H1 (cell line): ENCODE results near the gene MCF2L. TPM values are rescaled to one million over a fixed set of nuclear protein-coding genes. Genes with fewer than 3 reads are reported as not detected.

Source experiments
- CTCF ChIA-PET: fragments of 300-600 bp; sonication (Branson Sonifier 250); formaldehyde crosslinking; loops from one replicate; lab custom pipeline; 2021; ENCODE audit not compliant: partially characterized antibody; lab: Charles Lee
- POLR2A ChIA-PET: fragments of 300-600 bp; sonication (Branson Sonifier 250); formaldehyde crosslinking; loops from one replicate; lab custom pipeline; 2021; ENCODE audit warnings: inconsistent platforms; ENCODE audit not compliant: partially characterized antibody; lab: Charles Lee
- DNase-seq, 2 experiments: peaks; one replicate each; pipeline versions ENCODE4 v3.0.0 to v3.0.0-alpha.2; 2010 to 2022; ENCODE audit warnings: low spot score in 2 of 2, low read depth in 1 of 2, mixed read lengths in 1 of 2
- FAIRE-seq: peaks from 2 replicates; lab custom pipeline; 2011; peaks lifted over from hg19 to GRCh38; lab: Jason Lieb, UNC
- H2AFZ ChIP-seq: 2 replicates; pipeline ENCODE4 v1.8.1; 2012; ENCODE audit warnings: low read length, inconsistent platforms
- H2AK5ac ChIP-seq: 2 replicates; pipeline ENCODE4 v1.6.1; 2013; ENCODE audit warnings: low read depth, low read length
- H2BK120ac ChIP-seq: replicated peaks from 2 replicates; pipeline ENCODE3; 2013; ENCODE audit warnings: low read depth, low read length, inconsistent platforms
- H2BK12ac ChIP-seq: 2 replicates; pipeline ENCODE4 v1.6.1; 2013; ENCODE audit warnings: low read depth, low read length
- H2BK15ac ChIP-seq: 2 replicates; pipeline ENCODE4 v1.6.1; 2013; ENCODE audit warnings: low read length
- H2BK20ac ChIP-seq: 2 replicates; pipeline ENCODE4 v1.6.1; 2013; ENCODE audit warnings: low read length
- H2BK5ac ChIP-seq: 2 replicates; pipeline ENCODE4 v1.6.1; 2013; ENCODE audit warnings: low read depth, low read length
- H3K14ac ChIP-seq: 2 replicates; pipeline ENCODE4 v1.6.1; 2013; ENCODE audit warnings: inconsistent platforms; ENCODE audit not compliant: insufficient read length
- H3K18ac ChIP-seq: 2 replicates; pipeline ENCODE4 v1.6.1; 2013; ENCODE audit warnings: low read length; ENCODE audit errors: extremely low read depth
- H3K23ac ChIP-seq: 2 replicates; pipeline ENCODE4 v1.6.1; 2013; ENCODE audit warnings: inconsistent platforms; ENCODE audit not compliant: insufficient read length
- H3K23me2 ChIP-seq: 2 replicates; pipeline ENCODE4 v1.6.1; 2013; ENCODE audit warnings: low read depth, low read length
- H3K27ac ChIP-seq: 2 replicates; pipeline ENCODE4 v1.6.1; 2011; ENCODE audit warnings: low read depth, low read length, inconsistent platforms
- H3K27me3 ChIP-seq, 4 experiments: replicated peaks in 1 of 4; 1 replicate in 1 of 4; 2 replicates in 3 of 4; pipeline versions ENCODE4 v1.6.1 to v1.8.1; 2011 to 2013; ENCODE audit warnings: low read length in 3 of 4, mild to moderate bottlenecking in 3 of 4, inconsistent platforms in 2 of 4, mixed read lengths in 2 of 4, moderate library complexity in 1 of 4; ENCODE audit not compliant: control insufficient read depth in 3 of 4, insufficient read depth in 3 of 4; ENCODE audit errors: extremely low read depth in 1 of 4
- H3K36me3 ChIP-seq, 4 experiments: 2 replicates each; pipeline versions ENCODE4 v1.6.1 to v1.8.1; 2011 to 2013; ENCODE audit warnings: mild to moderate bottlenecking in 4 of 4, low read length in 3 of 4, moderate library complexity in 2 of 4, control low read depth in 1 of 4, inconsistent platforms in 1 of 4; ENCODE audit not compliant: insufficient read depth in 4 of 4, control insufficient read depth in 2 of 4
- H3K4ac ChIP-seq: replicated peaks from 2 replicates; pipeline ENCODE3; 2013; ENCODE audit warnings: low read length, low read depth, mixed read lengths, inconsistent platforms; ENCODE audit not compliant: insufficient read length
- H3K4me1 ChIP-seq, 4 experiments: replicated peaks in 1 of 4; 1 replicate in 1 of 4; 2 replicates in 3 of 4; pipeline versions ENCODE4 v1.6.1 to v1.8.1; 2011 to 2013; ENCODE audit warnings: low read length in 3 of 4, inconsistent platforms in 2 of 4, mixed read lengths in 1 of 4; ENCODE audit not compliant: insufficient read depth in 4 of 4, control insufficient read depth in 3 of 4
- H3K4me2 ChIP-seq, 2 experiments: 2 replicates each; pipeline versions ENCODE4 v1.6.1 to v1.8.1; 2011 to 2013; ENCODE audit warnings: low read depth in 2 of 2, low read length in 2 of 2, control low read depth in 1 of 2, inconsistent platforms in 1 of 2, mild to moderate bottlenecking in 1 of 2; ENCODE audit not compliant: insufficient read depth in 1 of 2
- H3K4me3 ChIP-seq, 4 experiments: fragments of 200-600, 300-600 bp in 1 of 4; sonication (generic), shearing (Covaris generic), sonication (Bioruptor Twin) in 1 of 4; 2 replicates each; pipeline versions ENCODE4 v1.5.1 to v1.8.1; 2011 to 2016; ENCODE audit warnings: low read length in 4 of 4, low read depth in 3 of 4, control low read depth in 2 of 4, inconsistent platforms in 2 of 4, mild to moderate bottlenecking in 2 of 4, mixed read lengths in 1 of 4, moderate library complexity in 1 of 4; ENCODE audit not compliant: insufficient read depth in 2 of 4; ENCODE audit errors: extremely low read depth in 1 of 4
- H3K56ac ChIP-seq: replicated peaks from 2 replicates; pipeline ENCODE3; 2013; ENCODE audit warnings: low read depth, mild to moderate bottlenecking, mixed read lengths, low read length, inconsistent platforms; ENCODE audit not compliant: insufficient read length
- H3K79me1 ChIP-seq: 2 replicates; pipeline ENCODE4 v1.6.1; 2013; ENCODE audit warnings: low read depth, low read length, control low read depth
- H3K79me2 ChIP-seq, 2 experiments: 2 replicates each; pipeline versions ENCODE4 v1.6.1 to v1.8.1; 2012 to 2013; ENCODE audit warnings: low read length in 2 of 2, mild to moderate bottlenecking in 2 of 2, inconsistent platforms in 1 of 2; ENCODE audit not compliant: insufficient read depth in 2 of 2, control insufficient read depth in 1 of 2
- H3K9ac ChIP-seq, 4 experiments: replicated peaks in 1 of 4; 1 replicate in 1 of 4; 2 replicates in 3 of 4; pipeline versions ENCODE4 v1.6.1 to v1.8.1; 2011 to 2013; ENCODE audit warnings: low read depth in 3 of 4, low read length in 3 of 4, control low read depth in 2 of 4, mild to moderate bottlenecking in 2 of 4, moderate library complexity in 2 of 4, inconsistent platforms in 1 of 4; ENCODE audit errors: extremely low read depth in 1 of 4
- H3K9me3 ChIP-seq, 2 experiments: 2 replicates each; pipeline versions ENCODE4 v1.6.1 to v1.8.1; 2012 to 2013; ENCODE audit warnings: mild to moderate bottlenecking in 2 of 2, moderate library complexity in 2 of 2, control low read depth in 1 of 2, inconsistent platforms in 1 of 2, low read depth in 1 of 2, low read length in 1 of 2, mixed read lengths in 1 of 2; ENCODE audit not compliant: insufficient read depth in 2 of 2
- H4K20me1 ChIP-seq, 2 experiments: replicated peaks in 1 of 2; 2 replicates each; pipeline versions ENCODE3 to v1.8.1; 2011 to 2013; ENCODE audit warnings: inconsistent platforms in 2 of 2, low read length in 2 of 2, mild to moderate bottlenecking in 1 of 2; ENCODE audit not compliant: insufficient read depth in 2 of 2, control insufficient read depth in 1 of 2
- H4K5ac ChIP-seq: 2 replicates; pipeline ENCODE4 v1.6.1; 2013; ENCODE audit warnings: low read length, low read depth, mixed read lengths, inconsistent platforms; ENCODE audit not compliant: insufficient read length
- H4K8ac ChIP-seq: 2 replicates; pipeline ENCODE4 v1.8.0; 2013; ENCODE audit warnings: mild to moderate bottlenecking, moderate library complexity, low read length, inconsistent platforms; ENCODE audit not compliant: insufficient read depth; ENCODE audit errors: extremely low read depth
- H4K91ac ChIP-seq: replicated peaks from 2 replicates; pipeline ENCODE3; 2013; ENCODE audit warnings: low read length, mixed read lengths, inconsistent platforms; ENCODE audit not compliant: insufficient read length
- SIRT6 ChIP-seq: IDR thresholded peaks from one replicate; pipeline ENCODE4 v1.7.1; 2012; ENCODE audit warnings: low read length, inconsistent platforms
- SUZ12 ChIP-seq: fragments of 200-600 bp; sonication (generic); IDR thresholded peaks from 2 replicates; pipeline ENCODE4 v1.6.1; 2012; ENCODE audit warnings: mild to moderate bottlenecking, inconsistent platforms, low read length, moderate library complexity, mixed read lengths
- TCF12 ChIP-seq: IDR thresholded peaks from 2 replicates; pipeline ENCODE4 v1.6.1; 2011; ENCODE audit warnings: low read depth, mild to moderate bottlenecking, low read length
- WGBS, 2 experiments: shearing (Covaris generic) in 1 of 2; methylation state at CpG; one replicate each; pipeline versions ENCODE4 v1.1.6 to v1.1.7; 2013 to 2015; ENCODE audit warnings: low lambda C conversion rate in 2 of 2, mixed read lengths in 2 of 2, inconsistent platforms in 1 of 2, low coverage in 1 of 2, missing lambda C conversion rate in 1 of 2; ENCODE audit not compliant: insufficient replicate concordance in 2 of 2, insufficient coverage in 1 of 2, insufficient read length in 1 of 2; ENCODE audit errors: extremely low coverage in 1 of 2, missing lambda C conversion rate in 1 of 2; 5-methylcytosine and 5-hydroxymethylcytosine counted together
- polyA plus RNA-seq, 7 experiments: library from polyadenylated mRNA; depleted of rRNA in 3 of 7; stranded (reverse) in 5 of 7; unstranded in 2 of 7; fragments of >200 nt in 5 of 7; fragments of 200-250 nt in 2 of 7; gene quantifications; 1 replicate in 5 of 7; 2 replicates in 1 of 7; 4 replicates in 1 of 7; pipeline versions ENCODE4 v1.2.1 to v1.2.3, GENCODE V29; 2011 to 2013; ENCODE audit warnings: missing spikeins in 2 of 7, mixed read lengths in 2 of 7
- total RNA-seq: library from RNA; stranded (reverse); fragmentation: NEBNext Ultra II Directional; extraction: Animal tissue kit (Norgen Biotek cat#: 25700); gene quantifications from 2 replicates; pipeline ENCODE4 v1.2.1, GENCODE V29; 2021

The MCF2L gene
- total and polyA plus RNA-seq, 2 of the 8 experiments (the other 6 are each of a cell fraction or from before 2014, with no cell fraction given): 10.1 to 24.4 TPM

DNA sequence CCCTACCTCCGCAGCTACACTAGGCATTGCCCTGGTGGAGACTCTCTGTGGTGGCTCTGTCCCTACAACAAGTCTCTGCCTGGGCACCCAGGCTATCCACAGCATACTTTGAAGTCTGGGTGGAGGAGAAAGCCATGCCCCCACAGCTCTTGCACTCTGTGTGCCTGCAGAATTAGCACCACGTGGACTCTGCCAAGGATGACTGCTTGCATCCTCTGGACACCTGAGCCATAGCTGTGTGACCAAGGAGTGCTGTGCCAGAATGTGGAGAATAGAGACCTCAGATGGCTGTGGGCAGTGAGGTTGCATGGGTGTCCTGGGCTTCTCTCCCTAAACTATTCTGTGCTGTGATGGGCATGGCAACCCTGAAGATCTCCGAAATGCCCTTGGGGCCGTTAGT is 21.2 kb upstream of the MCF2L start:
- Histone ChIP-seq H3K23ac (no peak overlapping the region), H3K4me1 (peaks cover 0 to 7% (median 3%) of the 10 kb centered on the region in 4 experiments; a peak in 5 of 7 replicates), H4K5ac (no peak overlapping the region), H2BK120ac (no peak overlapping the region), H2BK15ac (no peak overlapping the region), H3K4me2 (no peak overlapping the region), H2AFZ (no peak overlapping the region), H4K8ac (no peak overlapping the region), H2BK20ac (no peak overlapping the region), H3K79me2 (no peaks in the 10 kb centered on the region; a peak in 1 of 4 replicates), H3K79me1 (no peaks in the 10 kb centered on the region), H2AK5ac (no peak overlapping the region), H3K27me3 (no peaks in the 10 kb centered on the region), H2BK12ac (no peak overlapping the region), H3K36me3 (no peaks in the 10 kb centered on the region), H3K4ac (no peak overlapping the region), H3K14ac (no peak overlapping the region), H2BK5ac (no peak overlapping the region), H3K56ac (no peak overlapping the region), H4K91ac (no peak overlapping the region), H3K27ac (no peak overlapping the region), H3K4me3 (no peak overlapping the region), H4K20me1 (peaks cover 0 to 3% of the 10 kb centered on the region in 2 experiments), H3K23me2 (peaks cover 4% of the 10 kb centered on the region; the same call in 1 of the 2 replicates), H3K9me3 (no peaks in the 10 kb centered on the region), H3K9ac (no peak overlapping the region), H3K18ac (no peak overlapping the region)
- POLR2A ChIA-PET: interaction anchor here (1.4 kb wide), 1 partner anchor 26 kb away, joined by 3 read pairs; no protein-coding TSS in a partner anchor
- CTCF ChIA-PET: interaction anchor here (0.7 to 2.9 kb wide), 3 partner anchors 10 to 82 kb away, joined by 3 to 13 read pairs (median 5); no protein-coding TSS in a partner anchor
- DNase-seq: no peak
- no peak for FAIRE-seq
- WGBS, 2 experiments: 97% methylated on average over 4 of the region's 4 CpGs; no CpG with 5 or more reads in 1 of the 2 experiments
- TF ChIP-seq SIRT6: no peak
- no peak for TF ChIP-seq TCF12
- TF ChIP-seq SUZ12: no peak
